NT2/D1 (cell line): ENCODE results near the gene ARHGEF4.

Experiments
- SUZ12 ChIP-seq: IDR thresholded peaks from 2 replicates; pipeline ENCODE4 v1.6.1; 2011; ENCODE audit not compliant: insufficient read length, insufficient read depth; ENCODE audit errors: extremely low read depth
- YY1 ChIP-seq: IDR thresholded peaks from 2 replicates; pipeline ENCODE4 v1.6.1; 2011; ENCODE audit not compliant: insufficient read length, insufficient read depth
- ZNF274 ChIP-seq: IDR thresholded peaks from 2 replicates; pipeline ENCODE4 v1.6.1; 2011; ENCODE audit warnings: mild to moderate bottlenecking, low read depth, low read length

- TF ChIP-seq YY1 (no peak), ZNF274 (no peak), SUZ12 (no peak)
These were observed 64.3 kb downstream of the ARHGEF4 start for GRCh38 chr2:130901061-130901460.
